Mucosa of stomach (tissue), 1 donor: ENCODE results near the gene CCNL1.

Experiments used
- H3K27me3 ChIP-seq: one replicate; pipeline ENCODE4 v1.7.0; 2013; ENCODE audit warnings: mild to moderate bottlenecking, low read length; ENCODE audit not compliant: control insufficient read depth, insufficient read depth
- H3K36me3 ChIP-seq: one replicate; pipeline ENCODE4 v1.7.0; 2013; ENCODE audit warnings: low read length; ENCODE audit not compliant: control insufficient read depth, insufficient read depth
- H3K4me1 ChIP-seq: one replicate; pipeline ENCODE4 v1.7.0; 2013; ENCODE audit warnings: mild to moderate bottlenecking, low read length; ENCODE audit not compliant: control insufficient read depth, insufficient read depth
- H3K4me3 ChIP-seq: one replicate; pipeline ENCODE4 v1.7.0; 2013; ENCODE audit warnings: low read length
- H3K9ac ChIP-seq: one replicate; pipeline ENCODE4 v1.7.0; 2013; ENCODE audit warnings: mild to moderate bottlenecking, low read length, moderate library complexity
- H3K9me3 ChIP-seq: one replicate; pipeline ENCODE4 v1.7.0; 2013; ENCODE audit warnings: mild to moderate bottlenecking, low read length, moderate library complexity; ENCODE audit not compliant: control insufficient read depth
- donor health status: Pancreatic carcinoma.

Gene CCNL1

GRCh38 chr3:157151627-157152026 lies 8.3 kb downstream of the CCNL1 start:
- H3K9ac ChIP-seq = no peak overlapping the region
- no peaks in the 10 kb centered on the region for H3K9me3 ChIP-seq
- no peak overlapping the region for H3K4me3 ChIP-seq
- H3K4me1 ChIP-seq = peaks cover 16% of the 10 kb centered on the region
- no peaks in the 10 kb centered on the region for H3K27me3 ChIP-seq
- H3K36me3 ChIP-seq = peaks cover 9% of the 10 kb centered on the region

- Histone ChIP-seq H3K27me3 (no peaks in the 10 kb centered on the region), H3K4me1 (peaks cover 11% of the 10 kb centered on the region), H3K9me3 (no peaks in the 10 kb centered on the region), H3K4me3 (no peak overlapping the region), H3K36me3 (peaks cover 11% of the 10 kb centered on the region), H3K9ac (no peak overlapping the region)
Observed at GRCh38 chr3:157151151-157151550, 8.8 kb downstream of the CCNL1 start.

GRCh38 chr3:157149136-157149696 lies 10.7 kb downstream of the CCNL1 start:
- Histone ChIP-seq H3K4me1 (peaks cover under 1% of the 10 kb centered on the region), H3K36me3 (peaks cover 15% of the 10 kb centered on the region), H3K9me3 (no peaks in the 10 kb centered on the region), H3K27me3 (no peaks in the 10 kb centered on the region), H3K4me3 (no peak overlapping the region), H3K9ac (no peak overlapping the region)

GRCh38 chr3:157148196-157148889 lies 11.6 kb downstream of the CCNL1 start:
- Histone ChIP-seq H3K27me3 (no peaks in the 10 kb centered on the region), H3K4me3 (no peak overlapping the region), H3K36me3 (peaks cover 15% of the 10 kb centered on the region), H3K9ac (no peak overlapping the region), H3K9me3 (no peaks in the 10 kb centered on the region), H3K4me1 (no peaks in the 10 kb centered on the region)

- H3K4me3 ChIP-seq = no peak overlapping the region
- H3K9ac ChIP-seq = no peak overlapping the region
- peaks cover 15% of the 10 kb centered on the region for H3K36me3 ChIP-seq
- no peaks in the 10 kb centered on the region for H3K27me3 ChIP-seq
- H3K9me3 ChIP-seq = no peaks in the 10 kb centered on the region
- no peaks in the 10 kb centered on the region for H3K4me1 ChIP-seq
Observed at GRCh38 chr3:157147099-157147803, 12.7 kb downstream of the CCNL1 start.

GRCh38 chr3:157145606-157146322 lies 14.2 kb downstream of the CCNL1 start:
- Histone ChIP-seq H3K9ac (no peak overlapping the region), H3K27me3 (no peaks in the 10 kb centered on the region), H3K36me3 (peaks cover 15% of the 10 kb centered on the region), H3K9me3 (no peaks in the 10 kb centered on the region), H3K4me1 (no peaks in the 10 kb centered on the region), H3K4me3 (no peak overlapping the region)

GRCh38 chr3:157142315-157142714 lies 17.6 kb downstream of the CCNL1 start:
- Histone ChIP-seq H3K9me3 (no peaks in the 10 kb centered on the region), H3K4me3 (no peak overlapping the region), H3K4me1 (peaks cover under 1% of the 10 kb centered on the region), H3K9ac (no peak overlapping the region), H3K36me3 (peaks cover 5% of the 10 kb centered on the region), H3K27me3 (no peaks in the 10 kb centered on the region)

GRCh38 chr3:157139938-157140534 lies 19.9 kb downstream of the CCNL1 start:
- Histone ChIP-seq H3K4me1 (peaks cover 23% of the 10 kb centered on the region), H3K36me3 (no peaks in the 10 kb centered on the region), H3K27me3 (no peaks in the 10 kb centered on the region), H3K9ac (no peak overlapping the region), H3K4me3 (no peak overlapping the region), H3K9me3 (no peaks in the 10 kb centered on the region)

- Histone ChIP-seq H3K36me3 (no peaks in the 10 kb centered on the region), H3K4me1 (peaks cover 41% of the 10 kb centered on the region), H3K27me3 (no peaks in the 10 kb centered on the region), H3K4me3 (no peak overlapping the region), H3K9ac (no peak overlapping the region), H3K9me3 (no peaks in the 10 kb centered on the region)
Observed at GRCh38 chr3:157136647-157137387, 23.1 kb downstream of the CCNL1 start.

GRCh38 chr3:157135671-157136396 lies 24.1 kb downstream of the CCNL1 start:
- H3K9me3 ChIP-seq = no peaks in the 10 kb centered on the region
- H3K4me3 ChIP-seq = no peak overlapping the region
- no peaks in the 10 kb centered on the region for H3K36me3 ChIP-seq
- no peaks in the 10 kb centered on the region for H3K27me3 ChIP-seq
- no peak overlapping the region for H3K9ac ChIP-seq
- H3K4me1 ChIP-seq = peaks cover 51% of the 10 kb centered on the region
